ENCODE data around the gene VAMP1. TPM values are rescaled to one million over a fixed set of nuclear protein-coding genes. Genes with fewer than 3 reads are reported as not detected.

VAMP1 gene
- total RNA-seq, 1 experiment from 2014 or later: 7.4 TPM

DNA sequence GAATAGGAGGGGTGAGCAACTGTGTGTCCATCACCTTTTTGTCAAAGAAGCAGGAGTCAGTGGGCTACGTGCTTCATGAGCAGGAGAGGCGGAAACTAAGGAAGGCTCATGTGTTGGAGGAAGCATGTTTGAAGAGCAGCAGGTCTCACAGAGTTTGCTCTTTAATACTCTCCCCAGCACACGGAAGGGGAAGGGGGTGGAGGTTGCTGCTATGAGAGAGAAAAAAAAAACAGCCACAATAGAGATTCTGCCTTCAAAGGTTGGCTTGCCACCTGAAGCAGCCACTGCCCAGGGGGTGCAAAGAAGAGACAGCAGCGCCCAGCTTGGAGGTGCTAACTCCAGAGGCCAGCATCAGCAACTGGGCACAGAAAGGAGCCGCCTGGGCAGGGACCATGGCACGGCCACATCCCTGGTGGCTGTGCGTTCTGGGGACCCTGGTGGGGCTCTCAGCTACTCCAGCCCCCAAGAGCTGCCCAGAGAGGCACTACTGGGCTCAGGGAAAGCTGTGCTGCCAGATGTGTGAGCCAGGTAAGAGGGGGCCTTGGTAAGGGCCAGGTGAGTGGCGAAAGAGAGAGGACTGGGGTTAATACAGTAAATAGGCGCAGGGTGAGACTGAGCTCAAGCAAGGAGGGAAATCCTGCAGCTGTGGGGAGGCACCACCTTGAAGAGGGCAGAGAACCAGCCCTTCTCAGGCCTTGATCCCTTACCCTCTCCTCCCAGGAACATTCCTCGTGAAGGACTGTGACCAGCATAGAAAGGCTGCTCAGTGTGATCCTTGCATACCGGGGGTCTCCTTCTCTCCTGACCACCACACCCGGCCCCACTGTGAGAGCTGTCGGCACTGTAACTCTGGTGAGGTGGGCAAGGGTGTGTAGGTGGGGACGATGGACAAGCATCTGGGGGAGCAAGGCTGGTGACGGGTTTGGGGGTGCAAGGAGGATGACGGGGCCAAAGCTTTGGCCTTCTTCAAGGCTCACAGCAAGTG is 25.5 kb downstream of the VAMP1 start, which contains the start of gene CD27:
Gene CD27 (plus strand): TSS at position 252 of the 985 bp plus-strand sequence. CDS start 141 bp downstream, at position 393.
- TF ChIP-seq, protein P1, sequence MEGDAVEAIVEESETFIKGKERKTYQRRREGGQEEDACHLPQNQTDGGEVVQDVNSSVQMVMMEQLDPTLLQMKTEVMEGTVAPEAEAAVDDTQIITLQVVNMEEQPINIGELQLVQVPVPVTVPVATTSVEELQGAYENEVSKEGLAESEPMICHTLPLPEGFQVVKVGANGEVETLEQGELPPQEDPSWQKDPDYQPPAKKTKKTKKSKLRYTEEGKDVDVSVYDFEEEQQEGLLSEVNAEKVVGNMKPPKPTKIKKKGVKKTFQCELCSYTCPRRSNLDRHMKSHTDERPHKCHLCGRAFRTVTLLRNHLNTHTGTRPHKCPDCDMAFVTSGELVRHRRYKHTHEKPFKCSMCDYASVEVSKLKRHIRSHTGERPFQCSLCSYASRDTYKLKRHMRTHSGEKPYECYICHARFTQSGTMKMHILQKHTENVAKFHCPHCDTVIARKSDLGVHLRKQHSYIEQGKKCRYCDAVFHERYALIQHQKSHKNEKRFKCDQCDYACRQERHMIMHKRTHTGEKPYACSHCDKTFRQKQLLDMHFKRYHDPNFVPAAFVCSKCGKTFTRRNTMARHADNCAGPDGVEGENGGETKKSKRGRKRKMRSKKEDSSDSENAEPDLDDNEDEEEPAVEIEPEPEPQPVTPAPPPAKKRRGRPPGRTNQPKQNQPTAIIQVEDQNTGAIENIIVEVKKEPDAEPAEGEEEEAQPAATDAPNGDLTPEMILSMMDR (IDR thresholded peaks at IDR 0.05; ENCODE audit: unreplicated experiment): no peak
- BruUV-seq (replicated peaks): no TSS peak
- H3K4me3 Mint-ChIP-seq (ENCODE audit: low read depth, unreplicated experiment): no peak within 1 kb of the TSS
- H3K9me3 Mint-ChIP-seq (ENCODE audit: low read depth, unreplicated experiment): no peaks in the 10 kb centered on the region
- no peaks in the 10 kb centered on the region for H3K27me3 Mint-ChIP-seq (ENCODE audit: unreplicated experiment)
- peaks cover 15% of the 10 kb centered on the region for H3K36me3 Mint-ChIP-seq (ENCODE audit: insufficient read depth, unreplicated experiment)
- CTCF ChIA-PET: no interaction called here
- intact Hi-C loops (cut with micrococcal nuclease; ENCODE audit: unreplicated experiment): no loop called here
- no peak for DNase-seq
- no peaks in the 10 kb centered on the region for H3K4me1 Mint-ChIP-seq (ENCODE audit: low read depth, unreplicated experiment)
- no peak within 1 kb of the TSS for H3K27ac Mint-ChIP-seq (ENCODE audit: unreplicated experiment)

DNA sequence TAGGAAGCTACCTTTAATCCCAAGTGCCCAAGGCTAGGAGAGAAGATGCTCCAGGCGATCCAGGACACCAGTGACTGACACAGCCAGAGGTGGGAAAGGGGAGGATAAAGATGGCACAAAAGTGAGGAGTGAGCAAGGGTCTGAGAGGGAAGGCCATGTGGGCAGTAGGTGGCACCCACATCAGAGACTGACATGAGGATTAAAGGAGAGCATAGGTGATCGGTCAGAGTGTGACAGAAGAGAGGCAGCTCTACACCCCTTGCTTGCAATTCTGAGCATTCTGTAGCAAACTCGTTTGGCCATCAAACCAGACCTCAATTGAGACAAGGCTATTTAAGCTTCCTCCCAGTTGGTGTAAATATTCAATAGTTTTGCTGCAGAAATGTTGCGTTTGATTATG is 26.4 kb downstream of the VAMP1 start:
- CTCF ChIA-PET: no interaction called here
- H3K4me3 Mint-ChIP-seq (ENCODE audit: low read depth, unreplicated experiment): no peak overlapping the region
- TF ChIP-seq, protein P1 (IDR thresholded peaks at IDR 0.05; ENCODE audit: unreplicated experiment): no peak
- no peak for DNase-seq
- no peaks in the 10 kb centered on the region for H3K4me1 Mint-ChIP-seq (ENCODE audit: low read depth, unreplicated experiment)
- no peaks in the 10 kb centered on the region for H3K27me3 Mint-ChIP-seq (ENCODE audit: unreplicated experiment)
- H3K9me3 Mint-ChIP-seq (ENCODE audit: low read depth, unreplicated experiment): no peaks in the 10 kb centered on the region
- intact Hi-C loops (cut with micrococcal nuclease; ENCODE audit: unreplicated experiment): no loop called here
- no peak overlapping the region for H3K27ac Mint-ChIP-seq (ENCODE audit: unreplicated experiment)
- no TSS peak for BruUV-seq (replicated peaks)
- peaks cover 15% of the 10 kb centered on the region for H3K36me3 Mint-ChIP-seq (ENCODE audit: insufficient read depth, unreplicated experiment)

DNA sequence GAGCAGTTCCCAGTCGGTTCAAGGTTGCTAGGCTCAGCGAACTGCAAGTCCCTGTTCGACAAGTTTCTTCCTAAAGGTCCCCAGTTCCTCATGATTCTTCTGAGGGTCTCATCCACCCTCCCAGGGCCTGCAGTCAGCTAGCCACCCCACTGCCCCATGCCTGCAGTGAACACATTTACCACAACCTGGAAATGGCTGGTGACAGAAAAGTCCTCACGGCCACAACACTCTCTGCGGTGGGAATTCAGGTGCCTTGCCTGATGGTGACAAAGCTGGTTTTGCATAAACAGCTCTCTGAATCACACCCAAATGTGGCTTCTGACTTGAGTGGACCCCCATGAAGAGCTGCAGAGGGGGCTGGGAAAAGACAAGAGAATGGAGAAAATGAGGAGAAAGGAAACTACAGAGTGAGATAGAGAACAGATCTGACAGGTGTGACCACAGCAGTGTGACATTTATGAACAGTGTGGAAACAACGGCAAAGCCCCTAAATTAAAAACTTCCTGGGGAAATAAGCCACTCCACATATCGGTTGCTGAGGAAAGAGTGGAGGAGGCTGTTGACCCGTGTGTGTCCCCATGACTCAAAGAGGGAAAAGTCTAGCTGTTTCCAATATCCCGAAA is 27.0 kb downstream of the VAMP1 start:
- peaks cover 15% of the 10 kb centered on the region for H3K36me3 Mint-ChIP-seq (ENCODE audit: insufficient read depth, unreplicated experiment)
- intact Hi-C loops (cut with micrococcal nuclease; ENCODE audit: unreplicated experiment): no loop called here
- no peak overlapping the region for H3K27ac Mint-ChIP-seq (ENCODE audit: unreplicated experiment)
- no peaks in the 10 kb centered on the region for H3K27me3 Mint-ChIP-seq (ENCODE audit: unreplicated experiment)
- TF ChIP-seq, protein P1 (IDR thresholded peaks at IDR 0.05; ENCODE audit: unreplicated experiment): no peak
- no peak overlapping the region for H3K4me3 Mint-ChIP-seq (ENCODE audit: low read depth, unreplicated experiment)
- DNase-seq: no peak
- CTCF ChIA-PET: interaction anchor here (1.1 kb wide), 1 partner anchor 14 kb away, joined by 4 read pairs; no protein-coding TSS in a partner anchor
- H3K4me1 Mint-ChIP-seq (ENCODE audit: low read depth, unreplicated experiment): no peaks in the 10 kb centered on the region
- BruUV-seq (replicated peaks): no TSS peak
- H3K9me3 Mint-ChIP-seq (ENCODE audit: low read depth, unreplicated experiment): no peaks in the 10 kb centered on the region

DNA sequence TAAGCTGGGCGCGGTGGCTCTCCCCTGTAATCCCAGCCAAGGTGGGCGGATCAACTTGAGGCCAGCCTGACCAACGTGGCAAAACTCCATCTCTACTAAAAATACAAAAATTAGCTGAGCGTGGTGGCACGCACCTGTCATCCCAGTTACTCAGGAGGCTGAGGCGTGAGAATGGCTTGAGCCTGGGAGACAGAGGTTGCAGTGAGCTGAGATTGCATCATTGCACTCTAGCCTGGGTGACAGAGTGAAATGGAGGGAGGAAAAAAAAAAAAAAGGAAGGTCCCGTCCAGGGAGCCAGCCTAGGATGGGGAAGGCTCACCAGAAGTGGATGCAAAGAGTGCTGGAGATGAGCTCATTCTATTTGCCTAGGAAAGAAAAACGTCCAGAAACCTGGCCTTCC is 27.6 kb downstream of the VAMP1 start:
- H3K9me3 Mint-ChIP-seq (ENCODE audit: low read depth, unreplicated experiment): no peaks in the 10 kb centered on the region
- H3K36me3 Mint-ChIP-seq (ENCODE audit: insufficient read depth, unreplicated experiment): peaks cover 10% of the 10 kb centered on the region
- H3K27me3 Mint-ChIP-seq (ENCODE audit: unreplicated experiment): no peaks in the 10 kb centered on the region
- H3K4me3 Mint-ChIP-seq (ENCODE audit: low read depth, unreplicated experiment): no peak overlapping the region
- H3K27ac Mint-ChIP-seq (ENCODE audit: unreplicated experiment): no peak overlapping the region
- intact Hi-C loops (cut with micrococcal nuclease; ENCODE audit: unreplicated experiment): no loop called here
- DNase-seq: no peak
- CTCF ChIA-PET: interaction anchor here (1.1 kb wide), 1 partner anchor 14 kb away, joined by 4 read pairs; no protein-coding TSS in a partner anchor
- H3K4me1 Mint-ChIP-seq (ENCODE audit: low read depth, unreplicated experiment): no peaks in the 10 kb centered on the region
- TF ChIP-seq, protein P1 (IDR thresholded peaks at IDR 0.05; ENCODE audit: unreplicated experiment): no peak
- BruUV-seq (replicated peaks): no TSS peak
